Sigmoid colon (tissue), 7 donors: Measurements from ENCODE around the gene KIAA1217. TPM values are rescaled to one million over a fixed set of nuclear protein-coding genes. Genes with fewer than 3 reads are reported as not detected.

Experiments used
- DNase-seq: peaks from one replicate; pipeline ENCODE4 v3.0.0-alpha.2; 2019
- H3K27ac ChIP-seq, 4 donors: fragments of 200-600 bp; sonication (generic); one replicate each; pipeline ENCODE4 v1.5.1; 2016 to 2019; ENCODE audit warnings: mild to moderate bottlenecking in 1 of 4
- H3K27me3 ChIP-seq, 3 donors: fragments of 200-600 bp; sonication (generic); one replicate each; pipeline ENCODE4 v1.5.1; 2019; ENCODE audit warnings: mild to moderate bottlenecking in 1 of 3
- H3K36me3 ChIP-seq, 4 donors: fragments of 200-600 bp; sonication (generic); one replicate each; pipeline ENCODE4 v1.5.1; 2016 to 2019
- H3K4me1 ChIP-seq, 4 donors: fragments of 200-600 bp; sonication (generic); one replicate each; pipeline ENCODE4 v1.5.1; 2017 to 2019
- H3K4me3 ChIP-seq, 4 donors: fragments of 200-600 bp; sonication (generic); one replicate each; pipeline ENCODE4 v1.5.1; 2017 to 2019; ENCODE audit warnings: mild to moderate bottlenecking in 2 of 4, moderate library complexity in 1 of 4
- H3K9me3 ChIP-seq, 4 donors: fragments of 200-600 bp in 3 of 4; sonication (generic) in 3 of 4; one replicate each; pipeline versions ENCODE4 v1.5.1 to v1.6.1; 2013 to 2019
- CTCF ChIP-seq, 4 experiments: fragments of 450-650 bp in 3 of 4; fragments of 200-600 bp in 1 of 4; IDR thresholded peaks; one replicate each; pipeline ENCODE4 v1.5.1; 2016 to 2019; ENCODE audit warnings: antibody characterized with exemption in 4 of 4, mild to moderate bottlenecking in 3 of 4, moderate library complexity in 2 of 4
- EP300 ChIP-seq, 4 donors: sonication (generic); formaldehyde crosslinking; IDR thresholded peaks; one replicate each; pipeline ENCODE4 v1.6.1; 2017; ENCODE audit warnings: antibody characterized with exemption in 4 of 4
- POLR2A ChIP-seq, 2 donors: fragments of 450-650 bp; IDR thresholded peaks; one replicate each; pipeline ENCODE4 v1.6.1; 2016; ENCODE audit warnings: antibody characterized with exemption in 2 of 2, mild to moderate bottlenecking in 2 of 2, moderate library complexity in 2 of 2
- POLR2AphosphoS5 ChIP-seq, 4 donors: sonication (generic); formaldehyde crosslinking; IDR thresholded peaks; one replicate each; pipeline ENCODE4 v1.6.1; 2017; ENCODE audit warnings: antibody characterized with exemption in 4 of 4
- WGBS, 2 donors: extraction: QIAGEN DNeasy Blood & Tissue Kit; methylation state at CpG; one replicate each; pipeline ENCODE4 v1.1.7; 2013; 5-methylcytosine and 5-hydroxymethylcytosine counted together
- intact Hi-C: fragments of 100-400 bp; cut with DNase I; formaldehyde crosslinking; loops from one replicate; pipeline ENCODE4 v1.15.1; 2023
- polyA plus RNA-seq, 3 donors: library from polyadenylated mRNA; stranded (reverse); fragments of 200-250 nt; gene quantifications; one replicate each; pipeline ENCODE4 v1.2.3, GENCODE V29; 2013
- total RNA-seq, 4 donors: library from RNA; depleted of rRNA; stranded (reverse); fragments of >200 nt; gene quantifications; one replicate each; pipeline ENCODE4 v1.1.0, GENCODE V29; 2016
- donor health status: healthy with polysubstance abuse.
- donor health status: Bipolar disorder and iron deficiency.
- donor health status: healthy.

KIAA1217 gene
- total and polyA plus RNA-seq, 7 donors = 7.6 to 31.9 (median 15.0) TPM

- no peak for TF ChIP-seq CTCF (IDR thresholded peaks at IDR 0.05)
- no peak for TF ChIP-seq EP300 (IDR thresholded peaks at IDR 0.05)
- no peak for TF ChIP-seq POLR2AphosphoS5 (IDR thresholded peaks at IDR 0.05)
- no peak for TF ChIP-seq POLR2A (IDR thresholded peaks at IDR 0.05)
- Histone ChIP-seq H3K4me3 (no peak overlapping the region), H3K4me1 (peaks cover 0 to 6% (median 0%) of the 10 kb centered on the region in 4 donors), H3K27ac (no peak overlapping the region), H3K9me3 (no peaks in the 10 kb centered on the region), H3K27me3 (no peaks in the 10 kb centered on the region), H3K36me3 (no peaks in the 10 kb centered on the region)
- intact Hi-C loops = no loop called here
- WGBS, 2 donors = 66 to 81% methylated on average over 2 of the region's 2 CpGs
- no peak for DNase-seq
Measured at GRCh38 chr10:24397662-24398061, 188.7 kb downstream of the KIAA1217 start.

- WGBS, 2 donors = 63 to 76% methylated on average over 3 of the region's 3 CpGs
- Histone ChIP-seq H3K9me3 (no peaks in the 10 kb centered on the region), H3K4me1 (no peaks in the 10 kb centered on the region), H3K27ac (no peak overlapping the region), H3K4me3 (no peak overlapping the region), H3K36me3 (no peaks in the 10 kb centered on the region), H3K27me3 (no peaks in the 10 kb centered on the region)
- intact Hi-C loops = no loop called here
- TF ChIP-seq EP300 (IDR thresholded peaks at IDR 0.05) (no peak), CTCF (IDR thresholded peaks at IDR 0.05) (no peak), POLR2A (IDR thresholded peaks at IDR 0.05) (no peak), POLR2AphosphoS5 (IDR thresholded peaks at IDR 0.05) (no peak)
- DNase-seq = no peak
Measured at GRCh38 chr10:24404567-24404966, 195.6 kb downstream of the KIAA1217 start.

GRCh38 chr10:24405635-24406034, 196.7 kb downstream of the KIAA1217 start:
- H3K27ac ChIP-seq = no peak overlapping the region
- H3K4me1 ChIP-seq = no peaks in the 10 kb centered on the region
- WGBS, 2 donors = 49 to 69% methylated on average over 1 of the region's 1 CpG
- intact Hi-C loops = no loop called here
- no peak for DNase-seq
- H3K9me3 ChIP-seq = no peaks in the 10 kb centered on the region
- H3K27me3 ChIP-seq = no peaks in the 10 kb centered on the region
- H3K4me3 ChIP-seq = no peak overlapping the region
- H3K36me3 ChIP-seq = no peaks in the 10 kb centered on the region
- TF ChIP-seq POLR2A (IDR thresholded peaks at IDR 0.05) = no peak
- no peak for TF ChIP-seq POLR2AphosphoS5 (IDR thresholded peaks at IDR 0.05)
- no peak for TF ChIP-seq EP300 (IDR thresholded peaks at IDR 0.05)
- no peak for TF ChIP-seq CTCF (IDR thresholded peaks at IDR 0.05)

GRCh38 chr10:24406809-24407483, 198.0 kb downstream of the KIAA1217 start:
- 91% methylated on average over 12 of the region's 12 CpGs for WGBS, 2 donors
- Histone ChIP-seq H3K4me1 (no peaks in the 10 kb centered on the region), H3K36me3 (no peaks in the 10 kb centered on the region), H3K9me3 (no peaks in the 10 kb centered on the region), H3K27ac (no peak overlapping the region), H3K27me3 (no peaks in the 10 kb centered on the region), H3K4me3 (no peak overlapping the region)
- intact Hi-C loops = no loop called here
- TF ChIP-seq EP300 (IDR thresholded peaks at IDR 0.05) (no peak), CTCF (IDR thresholded peaks at IDR 0.05) (no peak), POLR2A (IDR thresholded peaks at IDR 0.05) (no peak), POLR2AphosphoS5 (IDR thresholded peaks at IDR 0.05) (no peak)
- no peak for DNase-seq

GRCh38 chr10:24407928-24408327, 199.0 kb downstream of the KIAA1217 start:
- Histone ChIP-seq H3K27ac (no peak overlapping the region), H3K4me1 (no peaks in the 10 kb centered on the region), H3K36me3 (no peaks in the 10 kb centered on the region), H3K4me3 (no peak overlapping the region), H3K9me3 (no peaks in the 10 kb centered on the region), H3K27me3 (no peaks in the 10 kb centered on the region)
- intact Hi-C loops = no loop called here
- no peak for TF ChIP-seq POLR2AphosphoS5 (IDR thresholded peaks at IDR 0.05)
- no peak for TF ChIP-seq CTCF (IDR thresholded peaks at IDR 0.05)
- TF ChIP-seq EP300 (IDR thresholded peaks at IDR 0.05) = no peak
- no peak for TF ChIP-seq POLR2A (IDR thresholded peaks at IDR 0.05)
- no peak for DNase-seq
